ENCODE results near the gene EFHD1.

GRCh38 chr2:232689152-232689910 lies 55.9 kb downstream of the EFHD1 start:
- no peak for TF ChIP-seq CTCF (conservative IDR thresholded peaks at IDR 0.05; ENCODE audit: low read depth in 2 of 2)
- TF ChIP-seq ETS1 (IDR thresholded peaks at IDR 0.05), result no peak
- no peak for TF ChIP-seq EZH2phosphoT487 (IDR thresholded peaks at IDR 0.05; ENCODE audit: unreplicated experiment)
- TF ChIP-seq POLR2AphosphoS5 (IDR thresholded peaks at IDR 0.05; ENCODE audit: low read depth), result no peak
- no peak for TF ChIP-seq EZH2 (IDR thresholded peaks at IDR 0.05; ENCODE audit: low read depth, unreplicated experiment)
- TF ChIP-seq CREB1 (CRISPR knock-in tag; IDR thresholded peaks at IDR 0.05; ENCODE audit: low read depth), result no peak
- TF ChIP-seq REST (IDR thresholded peaks at IDR 0.05; ENCODE audit: unreplicated experiment), result no peak
- no peak for TF ChIP-seq JUNB (IDR thresholded peaks at IDR 0.05; ENCODE audit: unreplicated experiment)
- no peak for TF ChIP-seq STAT1 (IDR thresholded peaks at IDR 0.05; ENCODE audit: unreplicated experiment)
- TF ChIP-seq ZNF114 (CRISPR knock-in tag; IDR thresholded peaks at IDR 0.05), result no peak
- no peak for TF ChIP-seq ZNF331 (CRISPR knock-in tag; IDR thresholded peaks at IDR 0.05; ENCODE audit: low read depth)
- TF ChIP-seq ZNF462 (CRISPR knock-in tag; IDR thresholded peaks at IDR 0.05), result no peak

Measured in GM23338 (cell line).